Common myeloid progenitor, CD34-positive (primary cell): ENCODE measurements around the gene MRPS9.

ENCODE experiments used
- CTCF ChIA-PET: fragments of 350-600 bp; sonication (Branson Sonifier 250); formaldehyde crosslinking; loops from one replicate; lab custom pipeline; 2021; ENCODE audit warnings: antibody characterized with exemption; lab: Charles Lee
- POLR2A ChIA-PET: fragments of 350-600 bp; sonication (Branson Sonifier 250); formaldehyde crosslinking; loops from one replicate; lab custom pipeline; 2021; ENCODE audit warnings: antibody characterized with exemption; lab: Charles Lee
- DNase-seq, 3 donors: peaks; one replicate each; pipeline versions ENCODE4 v3.0.0 to v3.0.0-alpha.2; 2013
- H3K27ac ChIP-seq, 2 experiments: 1 replicate in 1 of 2; 2 replicates in 1 of 2; pipeline ENCODE4 v1.7.0; 2013; ENCODE audit warnings: inconsistent platforms in 2 of 2, low read length in 2 of 2, mild to moderate bottlenecking in 2 of 2, low read depth in 1 of 2, moderate library complexity in 1 of 2; ENCODE audit not compliant: severe bottlenecking in 2 of 2, insufficient read depth in 1 of 2, poor library complexity in 1 of 2
- H3K27me3 ChIP-seq, 5 experiments: replicated peaks in 2 of 5; 1 replicate in 3 of 5; 2 replicates in 2 of 5; pipeline versions ENCODE4 v1.6.1 to v1.7.0; 2013; ENCODE audit warnings: low read length in 4 of 5, mild to moderate bottlenecking in 2 of 5, moderate library complexity in 2 of 5, inconsistent platforms in 1 of 5; ENCODE audit not compliant: insufficient read depth in 5 of 5, control insufficient read depth in 4 of 5
- H3K36me3 ChIP-seq, 4 experiments: 1 replicate in 2 of 4; 2 replicates in 2 of 4; pipeline versions ENCODE4 v1.6.1 to v1.7.0; 2013; ENCODE audit warnings: low read length in 3 of 4, control low read depth in 1 of 4, mild to moderate bottlenecking in 1 of 4; ENCODE audit not compliant: control insufficient read depth in 4 of 4, insufficient read depth in 4 of 4
- H3K4me1 ChIP-seq, 4 experiments: 1 replicate in 3 of 4; 2 replicates in 1 of 4; pipeline versions ENCODE4 v1.6.1 to v1.7.1; 2013; ENCODE audit warnings: low read length in 3 of 4, mild to moderate bottlenecking in 3 of 4, control low read depth in 1 of 4, inconsistent platforms in 1 of 4, moderate library complexity in 1 of 4; ENCODE audit not compliant: control insufficient read depth in 4 of 4, insufficient read depth in 4 of 4; ENCODE audit errors: control extremely low read depth in 1 of 4
- H3K4me3 ChIP-seq, 7 experiments: 1 replicate in 4 of 7; 2 replicates in 3 of 7; pipeline versions ENCODE4 v1.5.1 to v1.7.0; 2013; ENCODE audit warnings: mild to moderate bottlenecking in 7 of 7, low read length in 6 of 7, moderate library complexity in 6 of 7, inconsistent platforms in 2 of 7, low read depth in 2 of 7, control low read depth in 1 of 7; ENCODE audit not compliant: insufficient read depth in 4 of 7, control insufficient read depth in 1 of 7; ENCODE audit errors: extremely low read depth in 1 of 7
- H3K9me3 ChIP-seq, 5 experiments: 1 replicate in 4 of 5; 2 replicates in 1 of 5; pipeline versions ENCODE4 v1.6.1 to v1.7.1; 2013; ENCODE audit warnings: low read length in 4 of 5, mild to moderate bottlenecking in 2 of 5, inconsistent platforms in 1 of 5, low read depth in 1 of 5, moderate library complexity in 1 of 5; ENCODE audit not compliant: control insufficient read depth in 4 of 5, insufficient read depth in 2 of 5; ENCODE audit errors: control extremely low read depth in 1 of 5
- WGBS: methylation state at CpG from one replicate; pipeline ENCODE4 v1.1.5; 2013; ENCODE audit not compliant: insufficient coverage; 5-methylcytosine and 5-hydroxymethylcytosine counted together

The MRPS9 gene

GRCh38 chr2:105076121-105076520 is 38.3 kb downstream of the MRPS9 start:
- Histone ChIP-seq H3K4me3 (no peak overlapping the region), H3K4me1 (no peaks in the 10 kb centered on the region), H3K36me3 (peaks cover 2 to 10% (median 10%) of the 10 kb centered on the region in 4 experiments), H3K27ac (no peak overlapping the region), H3K9me3 (no peaks in the 10 kb centered on the region), H3K27me3 (no peaks in the 10 kb centered on the region)
- CTCF ChIA-PET, result interaction anchor here (0.7 kb wide), 1 partner anchor 39 kb away, joined by 3 read pairs; no protein-coding TSS in a partner anchor
- POLR2A ChIA-PET, result interaction anchor here (0.6 kb wide), 1 partner anchor 54 kb away, joined by 3 read pairs; no protein-coding TSS in a partner anchor
- DNase-seq, result no peak
- 80% methylated on average over 2 of the region's 3 CpGs for WGBS

GRCh38 chr2:105078906-105079495 is 41.1 kb downstream of the MRPS9 start:
- Histone ChIP-seq H3K36me3 (peaks cover 0 to 18% (median 12%) of the 10 kb centered on the region in 4 experiments), H3K4me3 (no peak overlapping the region), H3K27ac (no peak overlapping the region), H3K27me3 (no peaks in the 10 kb centered on the region), H3K4me1 (no peaks in the 10 kb centered on the region), H3K9me3 (no peaks in the 10 kb centered on the region)
- CTCF ChIA-PET, result no interaction called here
- DNase-seq, result no peak
- POLR2A ChIA-PET, result no interaction called here
- WGBS, result 100% methylated on average over 5 of the region's 10 CpGs

GRCh38 chr2:105080461-105080860 is 42.6 kb downstream of the MRPS9 start:
- ChIA-PET POLR2A (no interaction called here), CTCF (no interaction called here)
- H3K27me3 ChIP-seq, result no peaks in the 10 kb centered on the region
- no peak for DNase-seq
- no peak overlapping the region for H3K27ac ChIP-seq
- H3K4me3 ChIP-seq, result no peak overlapping the region
- H3K4me1 ChIP-seq, result no peaks in the 10 kb centered on the region
- no peaks in the 10 kb centered on the region for H3K9me3 ChIP-seq
- peaks cover 0 to 14% (median 10%) of the 10 kb centered on the region in 4 experiments for H3K36me3 ChIP-seq

- WGBS, result 96% methylated on average over 19 of the region's 20 CpGs
- Histone ChIP-seq H3K4me1 (no peaks in the 10 kb centered on the region), H3K27ac (no peak overlapping the region), H3K4me3 (no peak overlapping the region), H3K9me3 (no peaks in the 10 kb centered on the region), H3K27me3 (no peaks in the 10 kb centered on the region), H3K36me3 (peaks cover 0 to 14% (median 10%) of the 10 kb centered on the region in 4 experiments)
- CTCF ChIA-PET, result no interaction called here
- DNase-seq, result no peak
- POLR2A ChIA-PET, result no interaction called here
Measured at GRCh38 chr2:105081006-105081601, 43.2 kb downstream of the MRPS9 start.

- Histone ChIP-seq H3K4me1 (no peaks in the 10 kb centered on the region), H3K36me3 (peaks cover 0 to 14% (median 10%) of the 10 kb centered on the region in 4 experiments), H3K27ac (no peak overlapping the region), H3K9me3 (no peaks in the 10 kb centered on the region), H3K4me3 (no peak overlapping the region), H3K27me3 (no peaks in the 10 kb centered on the region)
- no peak for DNase-seq
- ChIA-PET POLR2A (no interaction called here), CTCF (no interaction called here)
- WGBS, result 100% methylated on average over 3 of the region's 8 CpGs
Measured at GRCh38 chr2:105082107-105082506, 44.2 kb downstream of the MRPS9 start.

- Histone ChIP-seq H3K27me3 (no peaks in the 10 kb centered on the region), H3K27ac (no peak overlapping the region), H3K4me3 (no peak overlapping the region), H3K9me3 (no peaks in the 10 kb centered on the region), H3K36me3 (peaks cover 4 to 18% (median 8%) of the 10 kb centered on the region in 4 experiments), H3K4me1 (no peaks in the 10 kb centered on the region)
- ChIA-PET POLR2A (no interaction called here), CTCF (no interaction called here)
- DNase-seq, result no peak
- no CpG with 5 or more reads among the region's 1 CpG for WGBS
Measured at GRCh38 chr2:105085525-105085924, 47.7 kb downstream of the MRPS9 start.

GRCh38 chr2:105087273-105087672 is 49.4 kb downstream of the MRPS9 start:
- peaks cover 0 to 5% (median 3%) of the 10 kb centered on the region in 4 experiments for H3K36me3 ChIP-seq
- H3K9me3 ChIP-seq, result no peaks in the 10 kb centered on the region
- H3K27me3 ChIP-seq, result no peaks in the 10 kb centered on the region
- no peak overlapping the region for H3K4me3 ChIP-seq
- peak in 2 of 3 donors; percentile 43 to 45 for DNase-seq
- ChIA-PET CTCF (no interaction called here), POLR2A (no interaction called here)
- H3K27ac ChIP-seq, result no peak overlapping the region
- 100% methylated on average over 1 of the region's 1 CpG for WGBS
- H3K4me1 ChIP-seq, result no peaks in the 10 kb centered on the region
